Neural progenitor cell (in vitro differentiated cells): ENCODE results near the gene SGCG. TPM values are rescaled to one million over a fixed set of nuclear protein-coding genes. Genes with fewer than 3 reads are reported as not detected.
"Not testable (repeated sequence)": the region's sequence is repeated elsewhere in the genome, so short reads cannot be mapped to it uniquely, and the experiment has no call there.

ENCODE experiments used
- DNase-seq: peaks from one replicate; pipeline ENCODE4 v3.0.0-alpha.2; 2016; ENCODE audit warnings: low spot score
- H2AFZ ChIP-seq: fragments of 200-600 bp; sonication (generic); replicated peaks from 2 replicates; pipeline ENCODE4 v1.6.1; 2016; ENCODE audit warnings: antibody characterized with exemption
- H3F3A ChIP-seq: fragments of 200-600 bp; sonication (generic); 2 replicates; pipeline ENCODE4 v1.6.1; 2016; ENCODE audit warnings: antibody characterized with exemption, low read depth
- H3K27ac ChIP-seq: fragments of 200-600 bp; sonication (generic); 2 replicates; pipeline ENCODE4 v1.5.1; 2016; ENCODE audit warnings: mild to moderate bottlenecking
- H3K27me3 ChIP-seq: fragments of 200-600 bp; sonication (generic); 2 replicates; pipeline ENCODE4 v1.6.1; 2016; ENCODE audit warnings: mild to moderate bottlenecking, moderate library complexity
- H3K36me3 ChIP-seq: fragments of 200-600 bp; sonication (generic); 2 replicates; pipeline ENCODE4 v1.5.1; 2016
- H3K4me1 ChIP-seq: fragments of 200-600 bp; sonication (generic); 2 replicates; pipeline ENCODE4 v1.6.1; 2016; ENCODE audit warnings: mixed run types
- H3K4me2 ChIP-seq: fragments of 200-600 bp; sonication (generic); 2 replicates; pipeline ENCODE4 v1.6.1; 2016
- H3K4me3 ChIP-seq: fragments of 200-600 bp; sonication (generic); 2 replicates; pipeline ENCODE4 v1.5.1; 2016
- H3K79me2 ChIP-seq: fragments of 200-600 bp; sonication (generic); 2 replicates; pipeline ENCODE4 v1.6.1; 2016; ENCODE audit warnings: low read depth
- H3K9ac ChIP-seq: fragments of 200-600 bp; sonication (generic); 2 replicates; pipeline ENCODE4 v1.6.1; 2016
- H3K9me3 ChIP-seq: fragments of 200-600 bp; sonication (generic); 2 replicates; pipeline ENCODE4 v1.5.1; 2016; ENCODE audit warnings: low read depth
- H4K20me1 ChIP-seq: fragments of 200-600 bp; sonication (generic); 2 replicates; pipeline ENCODE4 v1.6.1; 2016; ENCODE audit warnings: low read depth
- H3K27ac Mint-ChIP-seq: 3 replicates; pipeline ENCODE4 v1.8.0; 2021; ENCODE audit warnings: mixed read lengths
- H3K27me3 Mint-ChIP-seq: 2 replicates; pipeline ENCODE4 v1.8.0; 2022; ENCODE audit warnings: low read depth, mild to moderate bottlenecking, inconsistent platforms, moderate library complexity, mixed read lengths; ENCODE audit not compliant: insufficient read depth
- H3K36me3 Mint-ChIP-seq: 3 replicates; pipeline ENCODE4 v1.8.0; 2021; ENCODE audit warnings: mixed read lengths
- H3K4me1 Mint-ChIP-seq: 3 replicates; pipeline ENCODE4 v1.8.0; 2021; ENCODE audit warnings: mixed read lengths
- H3K4me3 Mint-ChIP-seq: 3 replicates; pipeline ENCODE4 v1.8.0; 2021; ENCODE audit warnings: mild to moderate bottlenecking, moderate library complexity, mixed read lengths
- H3K9me3 Mint-ChIP-seq: 3 replicates; pipeline ENCODE4 v1.8.0; 2020; ENCODE audit warnings: mixed read lengths
- EZH2 ChIP-seq: fragments of 200-600 bp; sonication (generic); IDR thresholded peaks from 2 replicates; pipeline ENCODE4 v1.6.1; 2017; ENCODE audit warnings: antibody characterized with exemption, mild to moderate bottlenecking, moderate library complexity
- EZH2phosphoT487 ChIP-seq: fragments of 200-600 bp; sonication (generic); IDR thresholded peaks from 2 replicates; pipeline ENCODE4 v1.6.1; 2017; ENCODE audit warnings: antibody characterized with exemption
- total RNA-seq: library from RNA; depleted of rRNA; stranded (reverse); fragments of >200 nt; gene quantifications from 2 replicates; pipeline ENCODE4 v1.2.3, GENCODE V29; 2015; ENCODE audit warnings: low replicate concordance
- TF ChIP-seq, protein P1 (sequence below): fragments of 200-600 bp; sonication (generic); IDR thresholded peaks from 2 replicates; pipeline ENCODE4 v1.5.1; 2017; ENCODE audit warnings: antibody characterized with exemption, mild to moderate bottlenecking

SGCG gene
- total RNA-seq, 1 donor from 2014 or later = 0.19 TPM

GRCh38 chr13:23141964-23142363 lies 38.8 kb upstream of the SGCG start:
- H3K36me3 ChIP-seq = no peaks in the 10 kb centered on the region
- H4K20me1 ChIP-seq = no peaks in the 10 kb centered on the region
- no peak overlapping the region for H2AFZ ChIP-seq
- no peaks in the 10 kb centered on the region for H3K9me3 ChIP-seq
- no peaks in the 10 kb centered on the region for H3K27me3 ChIP-seq
- no peaks in the 10 kb centered on the region for H3K36me3 Mint-ChIP-seq
- H3F3A ChIP-seq = no peaks in the 10 kb centered on the region
- TF ChIP-seq, protein P1, sequence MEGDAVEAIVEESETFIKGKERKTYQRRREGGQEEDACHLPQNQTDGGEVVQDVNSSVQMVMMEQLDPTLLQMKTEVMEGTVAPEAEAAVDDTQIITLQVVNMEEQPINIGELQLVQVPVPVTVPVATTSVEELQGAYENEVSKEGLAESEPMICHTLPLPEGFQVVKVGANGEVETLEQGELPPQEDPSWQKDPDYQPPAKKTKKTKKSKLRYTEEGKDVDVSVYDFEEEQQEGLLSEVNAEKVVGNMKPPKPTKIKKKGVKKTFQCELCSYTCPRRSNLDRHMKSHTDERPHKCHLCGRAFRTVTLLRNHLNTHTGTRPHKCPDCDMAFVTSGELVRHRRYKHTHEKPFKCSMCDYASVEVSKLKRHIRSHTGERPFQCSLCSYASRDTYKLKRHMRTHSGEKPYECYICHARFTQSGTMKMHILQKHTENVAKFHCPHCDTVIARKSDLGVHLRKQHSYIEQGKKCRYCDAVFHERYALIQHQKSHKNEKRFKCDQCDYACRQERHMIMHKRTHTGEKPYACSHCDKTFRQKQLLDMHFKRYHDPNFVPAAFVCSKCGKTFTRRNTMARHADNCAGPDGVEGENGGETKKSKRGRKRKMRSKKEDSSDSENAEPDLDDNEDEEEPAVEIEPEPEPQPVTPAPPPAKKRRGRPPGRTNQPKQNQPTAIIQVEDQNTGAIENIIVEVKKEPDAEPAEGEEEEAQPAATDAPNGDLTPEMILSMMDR = no peak
- no peak for TF ChIP-seq EZH2phosphoT487
- TF ChIP-seq EZH2 = no peak
- H3K27ac Mint-ChIP-seq = no peak overlapping the region
- H3K79me2 ChIP-seq = no peaks in the 10 kb centered on the region
- no peak overlapping the region for H3K4me3 ChIP-seq
- H3K27ac ChIP-seq = no peak overlapping the region
- peaks cover 2% of the 10 kb centered on the region for H3K27me3 Mint-ChIP-seq
- no peaks in the 10 kb centered on the region for H3K4me1 ChIP-seq
- no peak for DNase-seq
- no peak overlapping the region for H3K4me3 Mint-ChIP-seq
- H3K4me1 Mint-ChIP-seq = no peaks in the 10 kb centered on the region
- peaks cover 9% of the 10 kb centered on the region for H3K9me3 Mint-ChIP-seq
- no peak overlapping the region for H3K4me2 ChIP-seq
- no peak overlapping the region for H3K9ac ChIP-seq

GRCh38 chr13:23142607-23143006 lies 38.2 kb upstream of the SGCG start:
- not testable (repeated sequence) for DNase-seq, H3K9me3 ChIP-seq, H3K4me2 ChIP-seq, H3K4me1 ChIP-seq, H3K27ac Mint-ChIP-seq, H3K4me3 ChIP-seq, H3K36me3 Mint-ChIP-seq, H3K4me3 Mint-ChIP-seq, H3F3A ChIP-seq, H3K9me3 Mint-ChIP-seq, H2AFZ ChIP-seq, H3K27ac ChIP-seq, H3K4me1 Mint-ChIP-seq, H3K27me3 ChIP-seq, H3K9ac ChIP-seq, H3K79me2 ChIP-seq, H3K36me3 ChIP-seq, H4K20me1 ChIP-seq, H3K27me3 Mint-ChIP-seq

GRCh38 chr13:23144431-23144830 lies 36.3 kb upstream of the SGCG start:
- no peak overlapping the region for H3K4me3 ChIP-seq
- no peak for DNase-seq
- no peaks in the 10 kb centered on the region for H3K36me3 ChIP-seq
- peaks cover 9% of the 10 kb centered on the region for H3K9me3 Mint-ChIP-seq
- no peaks in the 10 kb centered on the region for H4K20me1 ChIP-seq
- H2AFZ ChIP-seq = no peak overlapping the region
- H3K4me2 ChIP-seq = no peak overlapping the region
- H3K79me2 ChIP-seq = no peaks in the 10 kb centered on the region
- no peaks in the 10 kb centered on the region for H3K4me1 ChIP-seq
- peaks cover 2% of the 10 kb centered on the region for H3K27me3 Mint-ChIP-seq
- H3F3A ChIP-seq = no peaks in the 10 kb centered on the region
- H3K9ac ChIP-seq = no peak overlapping the region
- H3K27ac Mint-ChIP-seq = no peak overlapping the region
- H3K4me3 Mint-ChIP-seq = no peak overlapping the region
- no peaks in the 10 kb centered on the region for H3K36me3 Mint-ChIP-seq
- no peaks in the 10 kb centered on the region for H3K4me1 Mint-ChIP-seq
- H3K27me3 ChIP-seq = no peaks in the 10 kb centered on the region
- no peak for TF ChIP-seq EZH2phosphoT487
- no peak for TF ChIP-seq EZH2
- TF ChIP-seq, protein P1 = no peak
- no peak overlapping the region for H3K27ac ChIP-seq
- no peaks in the 10 kb centered on the region for H3K9me3 ChIP-seq

DNA sequence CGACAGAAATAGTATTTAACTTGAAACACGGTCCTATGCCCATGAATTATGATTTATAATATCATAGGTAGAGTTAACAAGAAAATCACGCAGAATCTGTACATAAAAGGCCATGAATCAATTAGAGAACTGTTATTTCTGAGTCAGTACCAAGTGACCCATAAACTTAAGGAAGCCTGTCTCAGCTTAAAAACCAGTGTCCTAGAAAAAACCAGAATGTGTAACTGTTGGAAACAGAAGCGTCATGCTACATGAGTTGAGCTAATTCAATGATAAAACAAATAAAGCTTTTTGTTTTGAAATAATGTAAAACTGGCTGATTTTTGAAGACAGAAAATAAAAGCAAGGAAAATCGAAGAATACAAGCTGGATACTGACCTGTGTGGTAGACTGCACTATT lies 34.8 kb upstream of the SGCG start:
- Mint-ChIP-seq H3K4me1 (no peaks in the 10 kb centered on the region), H3K36me3 (no peaks in the 10 kb centered on the region), H3K9me3 (peaks cover 6% of the 10 kb centered on the region), H3K4me3 (no peak overlapping the region), H3K27me3 (peaks cover 2% of the 10 kb centered on the region), H3K27ac (no peak overlapping the region)
- TF ChIP-seq, protein P1 = no peak
- no peak for TF ChIP-seq EZH2
- no peak for TF ChIP-seq EZH2phosphoT487
- Histone ChIP-seq H3K9ac (no peak overlapping the region), H3K4me1 (no peaks in the 10 kb centered on the region), H3K4me3 (no peak overlapping the region), H4K20me1 (no peaks in the 10 kb centered on the region), H3K9me3 (no peaks in the 10 kb centered on the region), H3K27ac (no peak overlapping the region), H3K27me3 (no peaks in the 10 kb centered on the region), H3K36me3 (no peaks in the 10 kb centered on the region), H3K79me2 (no peaks in the 10 kb centered on the region), H3F3A (no peaks in the 10 kb centered on the region), H3K4me2 (no peak overlapping the region), H2AFZ (no peak overlapping the region)
- no peak for DNase-seq
